ENCODE results near the gene ZNF638. TPM values are rescaled to one million over a fixed set of nuclear protein-coding genes. Genes with fewer than 3 reads are reported as not detected.
"Not testable (repeated sequence)": the region's sequence is repeated elsewhere in the genome, so short reads cannot be mapped to it uniquely, and the experiment has no call there.

The ZNF638 gene
- total RNA-seq, 4 donors from 2014 or later: 202 to 286 (median 252) TPM

DNA sequence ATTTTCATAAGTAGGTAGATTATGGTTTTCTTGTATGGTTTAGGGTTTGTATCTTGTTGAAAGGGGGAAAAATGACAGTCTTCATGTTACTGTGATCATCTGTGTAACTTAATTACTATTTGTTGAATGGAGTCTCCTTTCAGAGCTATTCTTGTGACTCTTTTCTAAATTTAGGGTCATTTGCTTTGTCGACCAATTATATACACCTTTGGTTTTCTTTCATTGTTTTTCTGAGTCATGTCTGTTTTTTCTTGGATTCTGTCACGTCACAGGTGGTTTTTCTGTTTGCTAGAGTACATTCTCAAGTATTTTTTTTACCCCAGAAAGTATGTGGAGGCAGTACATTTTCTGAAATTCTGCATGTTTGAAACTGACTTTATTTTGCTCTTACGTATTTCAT lies 78.0 kb downstream of the ZNF638 start:
- WGBS, 2 donors: 89 to 92% methylated on average over 3 of the region's 3 CpGs
- TF ChIP-seq EP300 (IDR thresholded peaks at IDR 0.05): no peak
- no peak for TF ChIP-seq POLR2A (IDR thresholded peaks at IDR 0.05)
- TF ChIP-seq, protein P1, sequence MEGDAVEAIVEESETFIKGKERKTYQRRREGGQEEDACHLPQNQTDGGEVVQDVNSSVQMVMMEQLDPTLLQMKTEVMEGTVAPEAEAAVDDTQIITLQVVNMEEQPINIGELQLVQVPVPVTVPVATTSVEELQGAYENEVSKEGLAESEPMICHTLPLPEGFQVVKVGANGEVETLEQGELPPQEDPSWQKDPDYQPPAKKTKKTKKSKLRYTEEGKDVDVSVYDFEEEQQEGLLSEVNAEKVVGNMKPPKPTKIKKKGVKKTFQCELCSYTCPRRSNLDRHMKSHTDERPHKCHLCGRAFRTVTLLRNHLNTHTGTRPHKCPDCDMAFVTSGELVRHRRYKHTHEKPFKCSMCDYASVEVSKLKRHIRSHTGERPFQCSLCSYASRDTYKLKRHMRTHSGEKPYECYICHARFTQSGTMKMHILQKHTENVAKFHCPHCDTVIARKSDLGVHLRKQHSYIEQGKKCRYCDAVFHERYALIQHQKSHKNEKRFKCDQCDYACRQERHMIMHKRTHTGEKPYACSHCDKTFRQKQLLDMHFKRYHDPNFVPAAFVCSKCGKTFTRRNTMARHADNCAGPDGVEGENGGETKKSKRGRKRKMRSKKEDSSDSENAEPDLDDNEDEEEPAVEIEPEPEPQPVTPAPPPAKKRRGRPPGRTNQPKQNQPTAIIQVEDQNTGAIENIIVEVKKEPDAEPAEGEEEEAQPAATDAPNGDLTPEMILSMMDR (IDR thresholded peaks at IDR 0.05): no peak
- peaks cover under 1 to 61% (median 20%) of the 10 kb centered on the region in 3 donors for H3K36me3 ChIP-seq

DNA sequence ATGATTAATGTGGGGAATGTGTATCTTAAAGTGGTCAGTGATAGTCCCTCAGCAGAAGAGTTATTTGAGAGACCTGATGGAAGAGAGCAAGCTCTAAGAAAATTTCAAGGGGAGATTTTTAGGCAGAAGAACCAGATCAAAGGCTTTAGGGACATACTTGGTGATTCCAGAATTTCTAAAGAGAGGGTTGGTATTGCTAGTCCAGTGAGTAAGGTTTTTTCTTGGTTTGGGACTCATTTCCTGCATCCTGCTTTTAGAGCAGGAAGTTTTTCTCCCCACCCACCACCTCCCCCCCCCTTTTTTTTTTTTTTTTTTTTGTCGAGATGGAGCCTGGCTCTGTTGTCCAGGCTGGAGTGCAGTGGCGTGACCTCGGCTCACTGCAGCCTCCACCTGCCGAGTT lies 79.1 kb downstream of the ZNF638 start:
- 83 to 96% methylated on average over 4 of the region's 4 CpGs for WGBS, 2 donors
- TF ChIP-seq POLR2A (IDR thresholded peaks at IDR 0.05): no peak
- no peak for TF ChIP-seq EP300 (IDR thresholded peaks at IDR 0.05)
- TF ChIP-seq, protein P1 (IDR thresholded peaks at IDR 0.05): no peak
- H3K4me3 ChIP-seq: no peak overlapping the region
- H3K27ac ChIP-seq: no peak overlapping the region
- no peaks in the 10 kb centered on the region for H3K27me3 ChIP-seq
- DNase-seq (ENCODE audit: low spot score in 2 of 2): no peak
- peaks cover 0 to 50% (median 10%) of the 10 kb centered on the region in 3 donors for H3K36me3 ChIP-seq
- no peaks in the 10 kb centered on the region for H3K4me1 ChIP-seq
- H3K9me3 ChIP-seq: no peaks in the 10 kb centered on the region

More for the DNA sequence above, 78.0 kb downstream of the ZNF638 start:
- no peak for DNase-seq (ENCODE audit: low spot score in 2 of 2)
- no peak overlapping the region for H3K27ac ChIP-seq
- H3K4me3 ChIP-seq: no peak overlapping the region
- no peaks in the 10 kb centered on the region for H3K27me3 ChIP-seq
- no peaks in the 10 kb centered on the region for H3K9me3 ChIP-seq
- no peaks in the 10 kb centered on the region for H3K4me1 ChIP-seq

DNA sequence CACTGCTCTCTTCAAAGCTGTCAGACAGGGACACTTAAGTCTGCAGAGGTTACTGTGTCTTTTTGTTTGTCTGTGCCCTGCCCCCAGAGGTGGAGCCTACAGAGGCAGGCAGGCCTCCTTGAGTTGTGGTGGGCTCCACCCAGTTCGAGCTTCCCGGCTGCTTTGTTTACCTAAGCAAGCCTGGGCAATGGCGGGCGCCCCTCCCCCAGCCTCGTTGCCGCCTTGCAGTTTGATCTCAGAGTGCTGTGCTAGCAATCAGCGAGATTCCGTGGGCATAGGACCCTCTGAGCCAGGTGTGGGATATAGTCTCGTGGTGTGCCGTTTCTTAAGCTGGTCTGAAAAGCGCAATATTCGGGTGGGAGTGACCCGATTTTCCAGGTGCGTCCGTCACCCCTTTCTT lies 85.3 kb downstream of the ZNF638 start:
- peaks cover 0 to 16% (median under 1%) of the 10 kb centered on the region in 4 donors for H3K4me1 ChIP-seq
- H3K27ac ChIP-seq; H3K36me3 ChIP-seq; H3K27me3 ChIP-seq; H3K9me3 ChIP-seq; DNase-seq (ENCODE audit: low spot score in 2 of 2): not testable (repeated sequence)
- WGBS, 2 donors: 46% methylated on average over 15 of the region's 15 CpGs; no CpG with 5 or more reads in 1 of the 2 donors
- peak overlapping the region in 1 of 4 donors; percentile 3 for H3K4me3 ChIP-seq

DNA sequence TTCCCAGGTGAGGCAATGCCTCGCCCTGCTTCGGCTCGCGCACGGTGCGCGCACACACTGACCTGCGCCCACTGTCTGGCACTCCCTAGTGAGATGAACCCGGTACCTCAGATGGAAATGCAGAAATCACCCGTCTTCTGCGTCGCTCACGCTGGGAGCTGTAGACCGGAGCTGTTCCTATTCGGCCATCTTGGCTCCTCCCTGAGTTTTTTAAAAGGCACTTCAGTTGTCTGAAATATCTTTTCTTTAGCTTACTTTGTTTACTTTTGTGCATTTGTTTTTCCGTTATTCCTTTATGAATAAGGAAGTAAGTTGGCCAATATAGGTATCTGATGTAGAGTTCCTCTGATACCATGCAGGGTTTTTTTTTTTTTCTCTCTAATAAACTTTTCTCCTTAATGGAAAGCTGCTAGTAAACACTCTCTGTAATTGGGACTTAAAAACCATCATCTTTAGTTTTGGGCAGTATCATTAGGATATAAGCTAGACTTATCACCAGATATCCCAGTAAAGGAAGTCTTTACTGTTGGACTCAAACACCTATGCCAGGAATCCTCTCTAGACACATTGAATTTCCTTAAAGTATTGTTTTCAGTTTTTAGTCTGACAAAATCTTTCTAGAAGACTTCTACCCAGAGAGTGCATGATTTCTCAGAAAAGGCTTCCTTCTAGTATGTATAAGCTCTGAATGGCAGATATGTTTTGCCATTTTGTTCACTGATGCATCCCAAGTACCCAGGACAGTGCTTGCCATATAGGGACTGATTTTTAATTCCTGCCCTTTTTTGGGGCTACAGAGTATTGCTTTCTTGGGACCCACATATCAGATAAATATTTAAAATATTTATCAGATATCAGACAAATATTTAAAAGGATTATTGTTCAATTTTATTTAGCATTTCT lies 86.0 kb downstream of the ZNF638 start:
- Histone ChIP-seq H3K4me3 (peak overlapping the region in 2 of 4 donors; percentile 7 to 34), H3K27ac (peak overlapping the region in 1 of 4 donors; percentile 64), H3K36me3 (no peaks in the 10 kb centered on the region), H3K4me1 (peaks cover 0 to 16% (median 2%) of the 10 kb centered on the region in 4 donors), H3K9me3 (no peaks in the 10 kb centered on the region), H3K27me3 (no peaks in the 10 kb centered on the region)
- TF ChIP-seq EP300 (IDR thresholded peaks at IDR 0.05): no peak
- TF ChIP-seq POLR2A (IDR thresholded peaks at IDR 0.05): no peak
- TF ChIP-seq, protein P1 (IDR thresholded peaks at IDR 0.05): no peak
- DNase-seq (ENCODE audit: low spot score in 2 of 2): no peak
- WGBS, 2 donors: 63 to 68% methylated on average over 8 to 13 of the region's 16 CpGs

DNA sequence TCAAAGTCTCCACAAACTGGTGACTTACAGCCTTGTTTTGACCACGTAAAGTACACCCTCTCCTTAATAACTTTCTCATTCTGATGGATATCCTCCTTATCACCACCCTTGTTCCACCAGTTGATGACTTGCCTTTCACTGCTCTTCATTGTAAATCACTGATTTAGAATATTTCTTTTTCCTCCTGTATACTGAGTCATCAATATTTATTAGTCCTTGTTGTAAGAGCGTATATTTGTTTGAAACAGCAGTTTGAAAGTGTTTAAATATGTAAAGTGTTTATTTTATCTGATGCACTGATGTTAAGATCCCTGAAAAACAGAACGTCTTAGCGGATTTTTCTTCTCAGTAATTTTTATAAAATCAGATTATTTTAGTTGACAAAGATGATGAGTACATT lies 87.6 kb downstream of the ZNF638 start:
- Histone ChIP-seq H3K36me3 (peaks cover 0 to 7% (median 0%) of the 10 kb centered on the region in 3 donors), H3K4me1 (peaks cover 0 to 32% (median 10%) of the 10 kb centered on the region in 4 donors), H3K9me3 (no peaks in the 10 kb centered on the region), H3K4me3 (no peak overlapping the region), H3K27me3 (no peaks in the 10 kb centered on the region), H3K27ac (no peak overlapping the region)
- DNase-seq (ENCODE audit: low spot score in 2 of 2): no peak
- TF ChIP-seq, protein P1 (IDR thresholded peaks at IDR 0.05): no peak
- TF ChIP-seq EP300 (IDR thresholded peaks at IDR 0.05) (no peak), POLR2A (IDR thresholded peaks at IDR 0.05) (no peak)
- 88% methylated on average over 4 of the region's 4 CpGs for WGBS, 2 donors
